HCT116 (cell line): ENCODE results near the gene RAP1GAP2. TPM values are rescaled to one million over a fixed set of nuclear protein-coding genes. Genes with fewer than 3 reads are reported as not detected.

Source experiments
- ATAC-seq: fragments of 200-7000 bp; cut with Tn5 transposase; 2 replicates; pipeline ENCODE4 v1.9.1; 2020; ENCODE audit warnings: mild to moderate bottlenecking, moderate library complexity
- BruUV-seq: library from RNA; stranded (reverse); fragments of 400-500 nt; replicated peaks from 2 replicates; lab custom pipeline; 2021; lab: Mats Ljungman, UMichigan
- CTCF ChIA-PET: fragments of 300-600 bp; sonication (Branson Sonifier 250); formaldehyde crosslinking; loops from one replicate; lab custom pipeline; 2021; ENCODE audit warnings: antibody characterized with exemption; lab: Charles Lee
- POLR2A ChIA-PET: fragments of 300-600, 350-600 bp; sonication (Branson Sonifier 250); formaldehyde crosslinking; loops from one replicate; lab custom pipeline; 2021; ENCODE audit warnings: antibody characterized with exemption; lab: Charles Lee
- RAD21 ChIA-PET, 2 experiments: fragments of 300-600 bp; sonication (Branson Sonifier 250); formaldehyde crosslinking; loops; one replicate each; lab custom pipeline; 2023; ENCODE audit warnings: low total read pairs in 2 of 2; ENCODE audit not compliant: uncharacterized antibody in 2 of 2, unreplicated experiment in 2 of 2, low non-redundant PET in 1 of 2; lab: Charles Lee
- DNase-seq: peaks from one replicate; pipeline ENCODE4 v3.0.0-alpha.2; 2010; ENCODE audit warnings: low read depth, low spot score
- H2AFZ ChIP-seq: fragments of 200-600 bp; shearing (Covaris generic), sonication (generic); 2 replicates; pipeline ENCODE4 v1.6.1; 2017; ENCODE audit warnings: low read depth, mixed run types, mixed read lengths, antibody characterized with exemption, low read length; ENCODE audit not compliant: poor library complexity, severe bottlenecking
- H3K27ac ChIP-seq: 2 replicates; pipeline ENCODE4 v1.5.1; 2012; ENCODE audit warnings: low read depth, low read length
- H3K27me3 ChIP-seq: fragments of 200-600 bp; sonication (generic); 2 replicates; pipeline ENCODE4 v1.6.1; 2016; ENCODE audit warnings: mixed run types, low read length, mixed read lengths; ENCODE audit not compliant: insufficient read depth
- H3K36me3 ChIP-seq, 2 experiments: fragments of 200-500 bp in 1 of 2; fragments of 200-600 bp in 1 of 2; sonication (Bioruptor generic) in 1 of 2; sonication (generic) in 1 of 2; 2 replicates each; pipeline versions ENCODE4 v1.5.1 to v1.6.1; 2014 to 2016; ENCODE audit warnings: low read length in 2 of 2, inconsistent platforms in 1 of 2, mixed read lengths in 1 of 2, mixed run types in 1 of 2; ENCODE audit not compliant: insufficient read depth in 2 of 2, control insufficient read depth in 1 of 2
- H3K4me1 ChIP-seq, 2 experiments: fragments of 200-600 bp in 1 of 2; sonication (generic) in 1 of 2; 2 replicates each; pipeline versions ENCODE4 v1.5.1 to v1.6.1; 2012 to 2017; ENCODE audit warnings: low read length in 2 of 2, inconsistent platforms in 1 of 2, mild to moderate bottlenecking in 1 of 2, mixed read lengths in 1 of 2, mixed run types in 1 of 2, moderate library complexity in 1 of 2; ENCODE audit not compliant: insufficient read depth in 2 of 2, control insufficient read depth in 1 of 2
- H3K4me2 ChIP-seq: fragments of 200-600 bp; sonication (generic); 2 replicates; pipeline ENCODE4 v1.6.1; 2017; ENCODE audit warnings: mixed run types, low read length, mixed read lengths
- H3K4me3 ChIP-seq, 2 experiments: fragments of 200-600 bp in 1 of 2; sonication (generic) in 1 of 2; replicated peaks in 1 of 2; 2 replicates each; pipeline ENCODE4 v1.5.1; 2011 to 2016; ENCODE audit warnings: low read length in 2 of 2, control low read depth in 1 of 2, low read depth in 1 of 2, mild to moderate bottlenecking in 1 of 2, mixed read lengths in 1 of 2, mixed run types in 1 of 2
- H3K79me2 ChIP-seq: fragments of 200-600 bp; sonication (generic); 2 replicates; pipeline ENCODE4 v1.6.1; 2017; ENCODE audit warnings: mild to moderate bottlenecking, mixed run types, low read length, moderate library complexity, mixed read lengths; ENCODE audit not compliant: insufficient read depth
- H3K9ac ChIP-seq: fragments of 200-600 bp; sonication (generic); 2 replicates; pipeline ENCODE4 v1.6.1; 2016; ENCODE audit warnings: low read length, mixed read lengths
- H3K9me2 ChIP-seq: fragments of 200-600 bp; sonication (generic), shearing (Covaris generic); 2 replicates; pipeline ENCODE4 v1.6.1; 2017; ENCODE audit warnings: mixed run types, mild to moderate bottlenecking, moderate library complexity; ENCODE audit not compliant: insufficient read depth
- H3K9me3 ChIP-seq, 2 experiments: fragments of 200-500 bp in 1 of 2; fragments of 200-600 bp in 1 of 2; sonication (Bioruptor generic) in 1 of 2; sonication (generic) in 1 of 2; 2 replicates each; pipeline ENCODE4 v1.6.1; 2014 to 2017; ENCODE audit warnings: low read length in 2 of 2, mixed read lengths in 2 of 2, inconsistent platforms in 1 of 2, low read depth in 1 of 2, mild to moderate bottlenecking in 1 of 2, mixed run types in 1 of 2, moderate library complexity in 1 of 2; ENCODE audit not compliant: control insufficient read depth in 1 of 2, insufficient read depth in 1 of 2
- H4K20me1 ChIP-seq: fragments of 200-600 bp; sonication (generic), shearing (Covaris generic); 2 replicates; pipeline ENCODE4 v1.6.1; 2017; ENCODE audit warnings: mixed run types, mild to moderate bottlenecking, moderate library complexity; ENCODE audit not compliant: insufficient read depth
- CBX3 ChIP-seq: IDR thresholded peaks from 2 replicates; pipeline ENCODE4 v1.6.1; 2012; ENCODE audit warnings: low read depth
- CEBPB ChIP-seq: IDR thresholded peaks from 2 replicates; pipeline ENCODE4 v1.6.1; 2012; ENCODE audit warnings: low read depth
- CTCF ChIP-seq, 3 experiments: fragments of 200-600 bp in 1 of 3; sonication (generic) in 1 of 3; IDR thresholded peaks in 2 of 3; conservative IDR thresholded peaks in 1 of 3; 2 replicates each; pipeline ENCODE4 v1.5.1; 2012 to 2017; ENCODE audit warnings: low read depth in 2 of 3, low read length in 2 of 3, antibody characterized with exemption in 1 of 3, borderline replicate concordance in 1 of 3, control low read depth in 1 of 3, mild to moderate bottlenecking in 1 of 3, mixed read lengths in 1 of 3, mixed run types in 1 of 3, moderate library complexity in 1 of 3; ENCODE audit not compliant: insufficient read depth in 1 of 3
- EGR1 ChIP-seq: IDR thresholded peaks from 2 replicates; pipeline ENCODE4 v1.6.1; 2012; ENCODE audit warnings: low read depth
- ELF1 ChIP-seq: IDR thresholded peaks from 2 replicates; pipeline ENCODE4 v1.6.1; 2012; ENCODE audit warnings: low read depth, borderline replicate concordance
- JUND ChIP-seq: IDR thresholded peaks from 2 replicates; pipeline ENCODE4 v1.6.1; 2012
- POLR2AphosphoS5 ChIP-seq: IDR thresholded peaks from 2 replicates; pipeline ENCODE4 v1.6.1; 2011; ENCODE audit warnings: mild to moderate bottlenecking, low read depth, low read length, moderate library complexity
- SP1 ChIP-seq: IDR thresholded peaks from 2 replicates; pipeline ENCODE4 v1.6.1; 2012; ENCODE audit warnings: low read depth
- SRF ChIP-seq: IDR thresholded peaks from 2 replicates; pipeline ENCODE4 v1.6.1; 2012; ENCODE audit warnings: low read depth
- YY1 ChIP-seq: IDR thresholded peaks from 2 replicates; pipeline ENCODE4 v1.6.1; 2011; ENCODE audit warnings: low read length, low read depth, moderate library complexity, mild to moderate bottlenecking; ENCODE audit not compliant: insufficient replicate concordance; ENCODE audit errors: extremely low read depth
- ZNF274 ChIP-seq: fragments of 200-500 bp; sonication (Bioruptor generic); IDR thresholded peaks from 2 replicates; pipeline ENCODE4 v1.6.1; 2014; ENCODE audit warnings: mild to moderate bottlenecking, low read depth, low read length, inconsistent platforms
- intact Hi-C: fragments of 100-400 bp; cut with micrococcal nuclease; formaldehyde crosslinking; loops from 2 replicates; pipeline ENCODE4 v1.10.0; 2022
- total RNA-seq: library from RNA; stranded (reverse); gene quantifications from one replicate; pipeline ENCODE4 v1.2.1, GENCODE V29; 2021; ENCODE audit not compliant: unreplicated experiment
- TF ChIP-seq, protein P1 (sequence below): IDR thresholded peaks from 2 replicates; pipeline ENCODE4 v1.6.1; 2012
- TF ChIP-seq, protein P2 (sequence below): IDR thresholded peaks from 2 replicates; pipeline ENCODE4 v1.6.1; 2012; ENCODE audit warnings: low read depth

RAP1GAP2 gene
- total RNA-seq, 1 experiment from 2014 or later = 54.6 TPM

DNA sequence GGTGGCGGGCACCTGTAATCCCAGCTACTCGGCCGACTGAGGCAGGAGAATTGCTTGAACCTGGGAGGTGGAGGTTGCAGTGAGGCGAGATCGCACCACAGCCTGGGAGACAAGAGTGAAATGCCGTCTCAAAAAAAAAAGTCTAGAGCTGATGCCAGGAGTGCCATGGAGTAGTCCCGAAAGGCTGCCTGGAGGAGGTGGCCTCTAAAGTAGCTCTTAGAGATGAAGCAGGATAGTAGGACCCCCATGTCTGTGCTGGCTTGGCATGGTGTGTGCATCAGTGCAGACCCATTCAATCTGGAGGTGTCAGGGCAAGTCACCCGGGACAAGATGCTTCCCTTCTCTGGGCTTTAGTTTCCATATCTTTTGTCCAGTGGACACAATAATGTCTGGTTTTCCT is 6.3 kb downstream of the RAP1GAP2 start (continued):
- no peak for TF ChIP-seq CTCF (IDR thresholded peaks at IDR 0.05 in 2 of 3, conservative IDR thresholded peaks at IDR 0.05 in 1 of 3; ENCODE audit: borderline replicate concordance in 1 of 3, insufficient read depth in 1 of 3, low read depth in 2 of 3, low read length in 2 of 3)
- TF ChIP-seq, protein P1, sequence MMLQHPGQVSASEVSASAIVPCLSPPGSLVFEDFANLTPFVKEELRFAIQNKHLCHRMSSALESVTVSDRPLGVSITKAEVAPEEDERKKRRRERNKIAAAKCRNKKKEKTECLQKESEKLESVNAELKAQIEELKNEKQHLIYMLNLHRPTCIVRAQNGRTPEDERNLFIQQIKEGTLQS = no peak
- TF ChIP-seq SP1 = no peak
- no peak for TF ChIP-seq ZNF274
- TF ChIP-seq CEBPB = no peak
- no peak for TF ChIP-seq ELF1
- no peak for TF ChIP-seq SRF
- TF ChIP-seq, all 23 proteins: peak for 0

GRCh38 chr17:2803386-2803785 is 7.1 kb downstream of the RAP1GAP2 start:
- Histone ChIP-seq H3K9ac (no peak overlapping the region), H2AFZ (no peak overlapping the region), H3K4me3 (no peak overlapping the region), H3K9me3 (no peaks in the 10 kb centered on the region), H3K27ac (no peak overlapping the region), H3K79me2 (no peaks in the 10 kb centered on the region), H4K20me1 (no peaks in the 10 kb centered on the region), H3K27me3 (no peaks in the 10 kb centered on the region), H3K4me2 (no peak overlapping the region), H3K9me2 (no peaks in the 10 kb centered on the region), H3K36me3 (no peaks in the 10 kb centered on the region), H3K4me1 (peaks cover 0 to 15% of the 10 kb centered on the region in 2 experiments; a peak in 2 of 4 replicates)
- ChIA-PET RAD21 (no interaction called here), CTCF (interaction anchor here (2.1 kb wide), 1 partner anchor 17 kb away, joined by 9 read pairs; no protein-coding TSS in a partner anchor), POLR2A (no interaction called here)
- DNase-seq (no peak), ATAC-seq (no peak)
- TF ChIP-seq YY1 (no peak), CEBPB (no peak), POLR2AphosphoS5 (no peak), JUND (no peak), EGR1 (no peak), CBX3 (no peak)
- TF ChIP-seq, protein P1 = no peak
- TF ChIP-seq, protein P2, sequence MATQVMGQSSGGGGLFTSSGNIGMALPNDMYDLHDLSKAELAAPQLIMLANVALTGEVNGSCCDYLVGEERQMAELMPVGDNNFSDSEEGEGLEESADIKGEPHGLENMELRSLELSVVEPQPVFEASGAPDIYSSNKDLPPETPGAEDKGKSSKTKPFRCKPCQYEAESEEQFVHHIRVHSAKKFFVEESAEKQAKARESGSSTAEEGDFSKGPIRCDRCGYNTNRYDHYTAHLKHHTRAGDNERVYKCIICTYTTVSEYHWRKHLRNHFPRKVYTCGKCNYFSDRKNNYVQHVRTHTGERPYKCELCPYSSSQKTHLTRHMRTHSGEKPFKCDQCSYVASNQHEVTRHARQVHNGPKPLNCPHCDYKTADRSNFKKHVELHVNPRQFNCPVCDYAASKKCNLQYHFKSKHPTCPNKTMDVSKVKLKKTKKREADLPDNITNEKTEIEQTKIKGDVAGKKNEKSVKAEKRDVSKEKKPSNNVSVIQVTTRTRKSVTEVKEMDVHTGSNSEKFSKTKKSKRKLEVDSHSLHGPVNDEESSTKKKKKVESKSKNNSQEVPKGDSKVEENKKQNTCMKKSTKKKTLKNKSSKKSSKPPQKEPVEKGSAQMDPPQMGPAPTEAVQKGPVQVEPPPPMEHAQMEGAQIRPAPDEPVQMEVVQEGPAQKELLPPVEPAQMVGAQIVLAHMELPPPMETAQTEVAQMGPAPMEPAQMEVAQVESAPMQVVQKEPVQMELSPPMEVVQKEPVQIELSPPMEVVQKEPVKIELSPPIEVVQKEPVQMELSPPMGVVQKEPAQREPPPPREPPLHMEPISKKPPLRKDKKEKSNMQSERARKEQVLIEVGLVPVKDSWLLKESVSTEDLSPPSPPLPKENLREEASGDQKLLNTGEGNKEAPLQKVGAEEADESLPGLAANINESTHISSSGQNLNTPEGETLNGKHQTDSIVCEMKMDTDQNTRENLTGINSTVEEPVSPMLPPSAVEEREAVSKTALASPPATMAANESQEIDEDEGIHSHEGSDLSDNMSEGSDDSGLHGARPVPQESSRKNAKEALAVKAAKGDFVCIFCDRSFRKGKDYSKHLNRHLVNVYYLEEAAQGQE = no peak
- intact Hi-C loops = no loop called here
- no TSS peak for BruUV-seq
